Uterus (tissue), 4 donors: ENCODE results near the gene FANCC. TPM values are rescaled to one million over a fixed set of nuclear protein-coding genes. Genes with fewer than 3 reads are reported as not detected.
A peak's percentile ranks its signal among the peaks of the same experiment; 100 is the strongest.

Experiments used
- DNase-seq, 2 donors: peaks; one replicate each; pipeline ENCODE4 v3.0.0-alpha.2; 2019 to 2020
- H3K27ac ChIP-seq, 2 donors: fragments of 200-600 bp; sonication (generic); 1 replicate in 1 of 2; 2 replicates in 1 of 2; pipeline ENCODE4 v1.5.1; 2016 to 2018
- H3K27me3 ChIP-seq, 2 donors: fragments of 200-600 bp; sonication (generic); one replicate each; pipeline ENCODE4 v1.5.1; 2018 to 2019; ENCODE audit warnings: control low read depth in 1 of 2
- H3K36me3 ChIP-seq, 2 donors: fragments of 200-600 bp; sonication (generic); one replicate each; pipeline ENCODE4 v1.5.1; 2019; ENCODE audit warnings: control low read depth in 1 of 2
- H3K4me1 ChIP-seq, 2 donors: fragments of 200-600 bp; sonication (generic); one replicate each; pipeline ENCODE4 v1.5.1; 2018 to 2019; ENCODE audit warnings: control low read depth in 1 of 2
- H3K4me3 ChIP-seq, 2 donors: fragments of 200-600 bp; sonication (generic); 1 replicate in 1 of 2; 2 replicates in 1 of 2; pipeline ENCODE4 v1.5.1; 2018 to 2019; ENCODE audit warnings: mild to moderate bottlenecking in 1 of 2
- H3K9me3 ChIP-seq, 2 donors: fragments of 200-600 bp; sonication (generic); one replicate each; pipeline ENCODE4 v1.5.1; 2019; ENCODE audit warnings: control low read depth in 1 of 2
- CTCF ChIP-seq, 4 experiments: fragments of 200-600 bp in 2 of 4; fragments of 450-650 bp in 2 of 4; sonication (generic) in 2 of 4; IDR thresholded peaks; one replicate each; pipeline ENCODE4 v1.5.1; 2016 to 2019; ENCODE audit warnings: antibody characterized with exemption in 4 of 4, mild to moderate bottlenecking in 2 of 4, moderate library complexity in 1 of 4
- POLR2A ChIP-seq, 2 donors: fragments of 450-650 bp; IDR thresholded peaks; one replicate each; pipeline ENCODE4 v1.6.1; 2016; ENCODE audit warnings: antibody characterized with exemption in 2 of 2, mild to moderate bottlenecking in 1 of 2, moderate library complexity in 1 of 2
- intact Hi-C: fragments of 100-400 bp; cut with DNase I; formaldehyde crosslinking; loops from one replicate; pipeline ENCODE4 v1.15.1; 2023; ENCODE audit warnings: low total_unique reads
- total RNA-seq, 4 donors: library from RNA; depleted of rRNA in 3 of 4; stranded (reverse); fragments of >200 nt in 3 of 4; gene quantifications; one replicate each; pipeline versions ENCODE4 v1.1.0 to v1.2.4, GENCODE V29; 2014 to 2023
- donor health status: DM: yes; HTN: yes; CAD: no.

The FANCC gene
- total RNA-seq, 4 donors from 2014 or later: 4.1 to 21.4 (median 15.9) TPM

GRCh38 chr9:95087659-95088242, 229.8 kb downstream of the FANCC start:
- TF ChIP-seq CTCF (IDR thresholded peaks at IDR 0.05): no peak
- no peak for TF ChIP-seq POLR2A (IDR thresholded peaks at IDR 0.05)
- H3K27me3 ChIP-seq: no peaks in the 10 kb centered on the region
- peak overlapping the region; percentile 78 to 92 for H3K27ac ChIP-seq
- H3K36me3 ChIP-seq: no peaks in the 10 kb centered on the region
- H3K4me3 ChIP-seq: no peak overlapping the region
- no peaks in the 10 kb centered on the region for H3K9me3 ChIP-seq
- peaks cover 17 to 43% of the 10 kb centered on the region in 2 donors for H3K4me1 ChIP-seq
- DNase-seq: no peak
- intact Hi-C loops: no loop called here

GRCh38 chr9:95086564-95086955, 230.9 kb downstream of the FANCC start:
- no peaks in the 10 kb centered on the region for H3K9me3 ChIP-seq
- H3K27me3 ChIP-seq: no peaks in the 10 kb centered on the region
- intact Hi-C loops: no loop called here
- no peaks in the 10 kb centered on the region for H3K36me3 ChIP-seq
- no peak for TF ChIP-seq POLR2A (IDR thresholded peaks at IDR 0.05)
- no peak for TF ChIP-seq CTCF (IDR thresholded peaks at IDR 0.05)
- H3K4me1 ChIP-seq: peaks cover 11 to 34% of the 10 kb centered on the region in 2 donors
- no peak for DNase-seq
- peak overlapping the region in 1 of 2 donors; percentile 40 for H3K27ac ChIP-seq
- no peak overlapping the region for H3K4me3 ChIP-seq

GRCh38 chr9:95085861-95086563, 231.5 kb downstream of the FANCC start:
- Histone ChIP-seq H3K27me3 (no peaks in the 10 kb centered on the region), H3K36me3 (no peaks in the 10 kb centered on the region), H3K4me3 (no peak overlapping the region), H3K9me3 (no peaks in the 10 kb centered on the region), H3K4me1 (peaks cover 7 to 29% of the 10 kb centered on the region in 2 donors), H3K27ac (peak overlapping the region in 1 of 2 donors; percentile 40)
- TF ChIP-seq POLR2A (IDR thresholded peaks at IDR 0.05) (no peak), CTCF (IDR thresholded peaks at IDR 0.05) (no peak)
- DNase-seq: peak in 1 of 2 donors; percentile 30
- intact Hi-C loops: no loop called here

GRCh38 chr9:95085036-95085770, 232.3 kb downstream of the FANCC start:
- no peak overlapping the region for H3K4me3 ChIP-seq
- H3K4me1 ChIP-seq: peaks cover 0 to 21% of the 10 kb centered on the region in 2 donors
- H3K36me3 ChIP-seq: no peaks in the 10 kb centered on the region
- no peaks in the 10 kb centered on the region for H3K27me3 ChIP-seq
- DNase-seq: no peak
- intact Hi-C loops: no loop called here
- peak overlapping the region in 1 of 2 donors; percentile 40 for H3K27ac ChIP-seq
- no peak for TF ChIP-seq CTCF (IDR thresholded peaks at IDR 0.05)
- TF ChIP-seq POLR2A (IDR thresholded peaks at IDR 0.05): no peak
- no peaks in the 10 kb centered on the region for H3K9me3 ChIP-seq
